HCEC 1CT (cell line): Measurements from ENCODE around the gene NRG4.
"Not testable (repeated sequence)": the region's sequence is repeated elsewhere in the genome, so short reads cannot be mapped to it uniquely, and the experiment has no call there.

Experiments
- DNase-seq: peaks from one replicate; pipeline ENCODE4 v3.0.0-alpha.2; 2017

The NRG4 gene, protein sequence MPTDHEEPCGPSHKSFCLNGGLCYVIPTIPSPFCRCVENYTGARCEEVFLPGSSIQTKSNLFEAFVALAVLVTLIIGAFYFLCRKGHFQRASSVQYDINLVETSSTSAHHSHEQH

DNA sequence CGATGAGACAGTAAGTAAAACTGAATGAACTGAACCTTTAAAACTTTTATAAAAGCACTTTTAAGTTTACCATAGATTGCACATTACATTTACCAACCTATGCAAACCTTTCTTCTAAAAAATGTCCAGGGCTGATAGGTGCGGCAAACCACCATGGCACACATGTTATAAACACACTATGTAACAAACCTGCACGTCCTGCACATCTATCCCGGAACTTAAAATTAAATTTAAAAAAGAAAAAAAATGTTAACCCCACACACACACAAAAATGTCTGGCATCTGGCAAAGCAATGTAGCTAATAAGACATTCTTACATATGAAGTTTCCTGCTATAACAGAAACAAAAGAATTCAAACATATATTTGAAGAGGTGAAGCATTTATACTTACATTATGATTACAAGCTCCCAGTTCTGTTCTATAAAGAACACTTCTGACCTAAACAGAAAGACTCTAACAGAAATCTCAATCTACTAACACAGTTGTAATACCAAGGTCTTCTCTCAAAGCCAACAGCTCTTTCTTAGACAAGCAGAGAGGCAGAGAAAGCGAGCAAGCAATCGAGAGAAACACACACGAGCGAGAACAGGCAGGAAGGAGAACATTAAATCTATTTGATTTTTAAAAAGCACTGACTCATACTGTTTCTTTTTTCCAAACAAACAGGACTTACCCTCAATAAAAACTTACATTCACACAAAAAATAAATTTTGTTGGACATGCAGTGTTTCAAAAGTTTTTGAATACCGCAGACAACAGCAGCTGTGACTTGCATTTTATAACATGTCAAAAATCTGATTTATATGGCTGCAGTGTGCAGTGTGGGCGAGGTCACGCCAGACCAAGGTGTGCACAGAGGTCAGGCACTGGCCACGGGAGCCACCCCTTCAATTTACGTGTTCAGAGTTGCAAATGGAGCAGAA, at the start of gene NRG4:
NRG4 (minus strand) TSS at position 798 of the 925 bp plus-strand sequence. CDS start 1,194 bp downstream, outside the sequence.
- peak; percentile 1 for DNase-seq

DNA sequence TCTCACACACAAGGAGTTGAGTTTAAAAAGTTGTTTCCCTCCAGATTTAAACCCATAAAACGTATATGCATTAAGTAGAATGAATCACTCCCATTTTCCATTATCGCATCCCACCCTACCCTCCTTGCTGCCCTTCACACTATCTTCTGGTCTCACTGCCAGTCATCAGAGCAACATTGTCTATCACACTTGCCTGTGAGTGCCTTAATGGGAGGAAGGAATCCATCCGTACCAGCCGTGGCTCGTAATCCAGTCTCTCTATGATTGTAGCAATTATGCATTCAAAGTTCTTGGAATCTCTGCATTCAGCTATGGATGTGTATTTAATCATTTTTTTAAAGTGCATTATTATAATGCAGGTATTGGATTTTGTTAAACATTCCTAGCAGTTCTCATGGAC, 49.5 kb upstream of the NRG4 start:
- no peak for DNase-seq

DNA sequence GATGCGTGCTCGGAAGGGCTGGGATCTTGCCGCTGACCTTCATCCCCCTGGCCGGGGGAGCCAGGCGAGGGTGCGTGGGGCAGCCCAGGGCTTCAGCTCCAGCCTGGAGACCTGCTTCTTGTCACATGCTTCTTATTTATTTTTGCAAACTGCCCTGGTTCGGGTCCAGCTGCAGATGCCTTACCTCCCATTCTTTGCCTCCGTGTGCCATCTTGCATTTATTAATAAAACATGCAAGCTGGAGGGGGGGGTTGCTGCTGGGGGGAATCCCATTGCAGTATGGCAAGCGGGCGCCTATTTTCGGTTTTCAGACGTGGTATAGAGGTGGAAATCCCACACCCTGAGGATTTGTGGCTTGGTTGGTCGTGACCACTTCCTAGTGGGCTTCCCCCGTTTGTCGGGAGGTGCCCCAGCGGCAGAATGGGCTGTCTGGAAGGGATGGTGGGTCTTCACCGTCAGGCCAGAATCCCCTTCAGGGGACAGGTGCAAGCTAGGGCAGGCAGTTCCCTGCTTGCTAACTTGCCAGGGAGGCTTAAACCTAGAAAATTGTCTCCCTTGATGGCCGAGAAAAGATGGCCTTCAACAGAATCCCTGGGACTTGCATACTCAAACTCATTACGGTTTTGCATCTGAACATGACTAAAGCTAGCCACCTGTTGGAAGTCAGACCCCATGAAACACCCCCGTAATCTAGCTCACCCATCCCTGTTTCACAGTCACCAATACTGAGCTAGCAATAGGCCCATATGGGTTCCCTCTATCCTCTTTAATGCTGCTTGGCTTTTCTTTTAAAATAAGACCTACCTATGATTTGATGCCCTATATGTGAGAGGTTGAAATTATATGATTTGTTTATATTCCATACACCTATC, 48.1 kb upstream of the NRG4 start:
- DNase-seq = no peak

DNA sequence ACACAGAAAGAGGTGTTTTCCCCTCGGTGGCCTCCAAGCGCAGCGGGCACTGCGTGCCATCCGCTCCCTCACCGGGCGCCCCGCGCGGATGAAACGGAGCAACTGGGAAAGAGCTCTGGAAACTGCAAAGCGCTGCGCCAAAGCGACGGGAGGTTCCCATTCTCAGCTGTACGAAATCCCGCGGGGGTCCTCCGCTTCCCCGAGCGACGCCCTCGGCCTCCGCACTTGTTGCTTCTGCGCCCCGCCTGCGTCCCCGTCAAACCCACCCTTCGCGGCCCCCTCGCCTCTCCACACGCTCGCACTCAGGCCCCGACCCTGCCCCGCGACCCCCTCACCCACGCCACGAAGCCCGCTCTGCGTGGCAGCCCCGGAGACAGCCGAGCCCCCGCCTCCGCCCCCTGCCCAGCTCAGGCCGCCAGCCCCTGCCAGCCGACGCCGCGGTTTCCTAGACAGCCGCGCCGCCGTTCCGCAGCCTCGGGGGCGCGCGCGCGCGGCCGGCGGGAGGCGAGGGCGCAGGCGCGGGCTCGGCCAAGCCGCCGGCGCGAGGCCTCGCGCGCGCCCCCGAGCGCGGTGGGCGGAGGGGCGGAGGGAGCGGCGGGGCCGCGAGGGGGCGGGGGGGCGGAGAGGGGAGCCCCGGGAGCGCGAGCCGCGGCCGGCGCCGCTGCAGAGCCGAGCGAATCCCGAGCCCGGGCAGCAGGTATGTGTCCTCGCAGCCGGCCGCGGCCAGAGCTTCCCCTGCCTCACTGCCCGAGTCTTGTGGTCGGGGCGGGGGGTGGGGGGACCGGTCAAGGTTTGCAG, 47.3 kb upstream of the NRG4 start, which contains the start of gene TMEM266:
TMEM266 (plus strand) TSS at position 666 of the 798 bp plus-strand sequence. CDS start 74,279 bp downstream, outside the sequence.
- DNase-seq = no peak

DNA sequence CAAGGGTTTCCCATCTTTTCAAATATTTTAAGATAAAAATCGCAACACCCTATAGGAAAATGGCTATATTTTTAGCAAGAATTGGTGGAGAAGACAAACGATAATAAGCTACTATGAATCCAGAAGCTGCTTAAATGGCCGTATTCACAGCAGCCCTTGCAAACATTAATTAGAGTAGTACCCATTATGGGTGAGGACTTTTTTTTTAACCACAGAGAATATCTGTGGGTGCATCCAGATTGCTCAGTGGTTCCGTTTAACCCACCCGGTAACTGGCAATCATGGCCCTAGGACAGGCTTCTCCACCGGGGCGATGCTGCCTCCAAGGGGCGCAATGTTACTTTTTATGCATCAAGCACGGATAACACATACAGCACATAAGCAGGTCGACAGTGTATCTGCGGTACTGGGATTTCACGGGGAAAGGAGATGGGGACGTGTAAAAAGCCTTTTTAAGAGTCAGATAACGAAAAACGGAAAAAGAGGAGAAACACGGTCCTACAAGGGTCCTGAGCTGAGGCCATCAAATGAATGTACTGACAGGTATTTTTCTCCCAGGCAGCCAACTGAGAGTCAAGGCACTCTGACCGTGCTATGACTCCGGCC, 46.6 kb upstream of the NRG4 start:
- no peak for DNase-seq

DNA sequence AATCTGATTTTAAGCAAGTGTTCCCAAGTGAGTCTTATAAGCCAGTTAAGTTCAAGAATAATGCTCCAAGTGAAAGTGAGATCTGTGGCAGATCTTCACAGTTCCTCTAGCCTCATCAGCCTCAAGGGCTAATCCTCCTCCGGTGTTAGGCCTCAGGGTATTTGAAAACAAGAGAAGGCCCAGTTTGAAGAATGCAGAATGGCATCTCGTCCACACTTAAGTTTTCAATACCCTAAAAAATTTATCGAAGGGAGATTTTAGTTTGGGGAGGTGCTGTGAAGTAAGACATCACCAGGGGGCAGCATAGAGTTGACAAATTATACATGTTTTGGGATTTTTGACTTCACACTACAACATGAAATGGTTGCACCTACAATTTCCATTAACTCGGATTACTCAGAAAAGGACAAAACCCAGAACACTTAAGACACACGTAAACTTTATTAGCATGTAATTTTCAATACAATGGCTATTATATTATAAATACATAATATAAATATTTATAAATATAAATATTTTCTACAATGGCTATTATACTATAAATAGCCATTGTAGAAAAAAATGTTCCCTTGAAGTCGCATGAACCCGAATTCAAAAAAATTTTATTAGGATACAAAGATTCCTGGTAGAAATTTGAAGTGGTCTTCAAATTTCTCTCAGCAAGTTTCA, 45.2 kb upstream of the NRG4 start:
- peak; percentile 24 for DNase-seq

DNA sequence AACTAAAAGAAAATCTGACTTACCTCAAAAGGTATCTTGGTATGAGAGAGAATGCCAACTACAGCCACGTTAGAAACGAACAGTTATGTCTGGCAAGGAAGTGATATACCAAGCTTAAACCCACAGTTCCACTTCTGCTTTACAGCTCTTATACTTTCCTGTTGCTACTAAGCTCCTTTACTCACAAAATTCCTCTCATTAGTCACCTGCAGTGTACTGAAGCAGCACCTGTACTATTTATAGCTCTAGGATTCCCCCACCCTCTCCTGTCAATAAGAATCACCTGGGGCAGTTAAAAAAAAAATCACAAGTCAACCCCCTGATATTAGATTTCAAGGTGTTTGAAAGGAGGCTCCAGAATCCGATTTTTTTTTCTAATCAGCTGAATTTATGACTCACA, 44.7 kb upstream of the NRG4 start:
- DNase-seq = no peak

DNA sequence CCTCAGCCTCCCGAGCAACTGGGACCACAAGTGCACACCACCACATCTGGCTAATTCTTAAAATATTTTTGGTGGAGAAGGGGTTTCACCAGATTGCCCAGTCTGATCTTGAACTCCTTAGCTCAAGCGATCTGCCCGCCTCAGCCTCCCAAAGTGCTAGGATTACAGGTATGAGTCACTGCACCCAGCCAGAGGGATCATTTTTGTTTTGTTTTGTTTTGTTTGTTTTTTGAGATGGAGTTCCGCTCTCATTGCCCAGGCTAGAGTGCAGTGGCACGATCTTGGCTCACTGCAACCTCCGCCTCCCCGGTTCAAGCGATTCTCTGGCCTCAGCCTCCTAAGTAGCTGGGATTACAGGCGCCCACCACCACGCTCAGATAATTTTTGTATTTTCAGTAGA, 42.0 kb upstream of the NRG4 start:
- DNase-seq = not testable (repeated sequence)

DNA sequence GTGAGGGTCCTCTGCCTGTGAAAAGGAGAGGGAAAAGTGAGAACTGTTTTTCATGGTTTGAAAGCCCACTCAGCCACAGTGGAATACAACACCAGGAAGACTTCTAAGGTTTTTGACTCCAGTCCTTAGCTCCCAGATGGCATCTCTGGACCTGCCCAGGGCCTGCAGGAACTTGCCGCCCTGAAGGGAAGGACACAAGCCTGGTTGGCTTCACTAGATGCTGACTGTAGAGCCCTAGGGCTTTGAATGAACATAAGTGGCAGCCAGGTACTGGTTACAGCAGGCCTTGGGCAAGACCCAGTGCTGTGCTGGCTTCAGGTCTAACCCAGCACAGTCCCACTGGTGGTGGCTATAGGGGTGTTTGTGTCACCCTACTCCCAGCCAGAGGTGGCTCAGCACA, 26.3 kb upstream of the NRG4 start:
- DNase-seq = no peak

DNA sequence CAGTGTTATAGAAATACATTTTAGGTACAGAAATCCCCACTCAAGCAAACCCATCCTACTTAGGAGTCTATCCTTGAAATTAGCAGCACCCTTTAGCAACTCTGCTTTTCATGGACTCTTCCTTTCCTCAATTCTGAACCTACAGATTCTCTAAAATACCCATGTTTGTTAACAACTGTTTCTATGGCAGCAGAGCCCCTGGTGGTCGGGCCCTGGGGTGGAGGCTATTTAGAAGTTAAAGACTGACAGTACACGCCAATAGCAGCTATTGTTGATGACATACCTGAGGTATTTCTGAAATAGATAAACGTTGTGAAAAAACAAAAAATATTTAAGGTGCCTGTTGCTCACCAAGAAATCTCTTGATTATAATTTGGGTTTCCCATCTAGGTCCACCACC, 23.4 kb upstream of the NRG4 start:
- no peak for DNase-seq

DNA sequence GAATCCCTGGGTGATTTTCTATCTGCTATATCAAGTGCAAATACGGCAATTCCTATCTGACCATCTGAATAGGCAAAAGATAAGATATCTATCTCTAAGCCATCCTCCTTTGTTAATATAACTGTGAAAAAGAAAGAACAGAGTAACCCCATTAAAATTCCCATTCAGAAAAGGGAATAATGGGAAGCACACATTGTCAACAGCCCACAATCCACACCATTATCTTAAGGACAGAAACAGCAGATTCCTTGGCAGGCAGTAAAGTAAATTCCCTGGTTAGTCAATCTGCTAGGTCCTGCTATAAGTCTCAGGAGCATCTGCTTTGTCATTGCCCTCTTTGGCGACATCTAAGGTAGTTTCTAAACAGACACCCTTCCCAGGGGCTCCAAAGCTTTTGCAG, 21.9 kb upstream of the NRG4 start:
- DNase-seq = no peak

DNA sequence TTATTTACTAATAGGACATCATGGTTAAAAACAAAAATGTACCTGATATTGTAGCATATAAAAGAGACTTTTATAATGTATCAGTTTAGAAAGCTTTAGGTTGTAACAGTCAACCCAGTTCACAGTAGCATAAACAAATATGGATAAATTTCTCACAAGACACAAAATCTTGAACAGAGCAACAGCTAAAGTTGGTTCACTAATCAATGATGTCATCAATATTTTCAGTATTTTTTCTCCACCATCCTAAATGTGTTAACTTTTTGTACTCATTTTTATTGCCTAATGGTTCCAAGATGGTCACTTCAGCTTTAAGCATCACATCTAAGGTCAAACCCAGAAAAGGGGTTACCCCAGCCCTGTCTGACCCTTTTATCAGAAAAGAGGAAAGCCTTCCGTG, 21.2 kb upstream of the NRG4 start:
- DNase-seq = no peak

DNA sequence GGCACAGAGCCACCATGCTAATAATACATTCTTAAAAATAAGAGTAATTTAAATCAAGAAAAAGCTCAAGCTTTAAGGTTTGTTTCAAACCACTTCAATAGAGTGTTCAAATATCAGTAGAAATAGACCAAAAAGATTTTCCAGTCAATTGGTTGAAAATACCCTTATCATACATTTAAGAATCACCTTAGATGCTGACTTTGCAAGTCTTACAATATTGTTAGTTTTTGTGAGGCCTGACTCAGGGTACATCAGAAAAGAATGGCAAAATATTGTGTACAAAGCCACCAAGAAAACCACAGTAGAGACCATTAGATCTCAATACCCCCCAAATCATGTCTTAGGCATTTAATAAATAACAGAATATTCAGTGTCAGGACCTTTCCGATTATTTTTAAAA, 19.8 kb upstream of the NRG4 start:
- DNase-seq = no peak

DNA sequence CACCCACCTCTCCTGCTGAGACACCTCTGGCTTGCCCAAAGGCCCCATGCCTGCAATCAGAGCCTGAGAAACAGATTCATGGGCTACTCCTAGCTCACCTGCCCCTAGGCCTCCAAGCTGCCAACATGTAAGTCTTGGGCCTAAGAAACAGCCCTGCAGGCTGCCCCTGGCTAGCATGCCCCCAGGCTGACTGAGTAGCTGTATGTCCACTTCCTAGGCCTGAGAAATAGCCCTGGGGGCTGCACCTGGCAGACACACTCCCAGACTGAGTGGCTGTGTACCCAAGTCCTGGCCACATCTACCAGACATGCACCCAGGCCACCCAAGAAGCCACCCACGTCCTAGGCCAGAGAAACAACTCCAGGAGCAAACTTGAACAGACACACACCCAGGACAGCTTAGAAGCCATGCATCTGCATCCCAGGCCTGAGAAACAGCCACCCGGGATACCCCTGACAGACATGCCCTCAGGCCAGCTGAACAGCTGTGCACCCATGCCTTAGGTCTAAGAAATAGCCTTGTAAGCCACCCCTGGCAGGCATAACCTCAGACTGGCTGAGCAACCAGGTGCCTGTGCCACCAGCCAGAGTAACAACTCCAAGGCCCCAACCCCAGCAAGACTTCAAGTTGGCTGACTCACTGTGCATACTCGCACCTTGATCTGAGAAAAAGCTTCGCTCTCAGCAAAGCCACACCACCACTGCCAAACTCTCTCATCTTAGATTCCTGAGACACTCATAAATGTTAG, 12.0 kb upstream of the NRG4 start:
- no peak for DNase-seq

DNA sequence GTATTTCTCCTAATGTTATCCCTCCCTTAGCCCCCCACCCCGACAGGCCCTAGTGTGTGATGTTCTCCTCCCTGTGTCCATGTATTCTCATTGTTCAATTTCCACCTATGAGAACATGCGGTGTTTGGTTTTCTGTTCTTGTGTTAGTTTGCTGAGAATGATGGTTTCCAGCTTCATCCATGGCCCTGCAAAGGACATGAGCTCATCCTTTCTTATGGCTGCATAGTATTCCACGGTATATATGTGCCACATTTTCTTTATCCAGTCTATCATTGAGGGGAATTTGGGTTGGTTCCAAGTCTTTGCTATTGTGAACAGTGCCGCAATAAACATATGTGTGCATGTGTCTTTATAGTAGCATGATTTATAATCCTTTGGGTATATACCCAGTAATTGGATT, 1.2 kb upstream of the NRG4 start:
- not testable (repeated sequence) for DNase-seq

DNA sequence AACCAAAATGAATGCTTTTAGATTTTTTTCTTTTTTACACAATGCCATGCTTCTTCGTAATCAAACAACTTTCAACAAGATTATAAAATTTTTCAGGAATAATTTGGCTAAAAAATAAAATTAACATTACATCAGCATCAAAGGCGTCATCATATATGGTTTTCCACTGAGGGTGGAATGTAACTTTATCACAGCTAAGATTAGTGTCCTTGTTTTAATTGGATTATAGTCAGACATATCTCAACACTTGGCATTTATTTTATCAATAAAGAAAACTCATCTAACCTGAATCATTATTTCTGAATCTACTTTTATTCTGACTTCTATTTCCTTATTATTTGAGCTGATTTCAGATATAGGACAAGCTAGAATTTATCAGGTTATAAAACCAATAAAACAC, 1.6 kb downstream of the NRG4 start:
- DNase-seq = no peak

DNA sequence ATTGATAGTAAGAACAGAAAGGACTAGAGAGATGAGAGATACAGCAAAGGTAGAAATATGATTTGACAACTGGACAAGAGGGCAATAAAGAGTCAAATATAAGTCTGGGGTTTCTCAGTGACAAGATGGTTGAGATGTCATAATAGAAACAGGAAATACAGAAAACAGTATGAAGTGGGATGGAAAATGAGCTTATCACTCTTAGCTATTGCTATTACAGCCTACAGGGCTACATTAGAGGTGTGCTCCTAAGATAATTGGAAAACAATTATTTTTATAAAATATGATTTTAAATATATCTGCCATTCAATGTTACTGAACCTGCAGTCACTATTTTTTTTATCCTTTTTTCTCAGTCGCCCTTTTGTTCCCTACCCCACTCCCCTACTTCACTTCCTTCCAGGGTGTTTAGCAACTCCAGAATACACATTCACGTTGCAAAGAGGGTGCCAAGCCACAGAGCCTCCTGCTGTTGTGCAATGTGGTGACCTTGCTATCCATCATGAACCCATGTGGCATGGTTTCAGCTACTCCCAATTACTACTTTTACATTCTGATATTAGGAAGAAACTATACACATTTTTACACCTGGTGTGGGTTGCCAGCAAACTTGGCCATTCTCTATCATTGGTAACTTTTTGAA, 6.0 kb downstream of the NRG4 start:
- peak; percentile 39 for DNase-seq

DNA sequence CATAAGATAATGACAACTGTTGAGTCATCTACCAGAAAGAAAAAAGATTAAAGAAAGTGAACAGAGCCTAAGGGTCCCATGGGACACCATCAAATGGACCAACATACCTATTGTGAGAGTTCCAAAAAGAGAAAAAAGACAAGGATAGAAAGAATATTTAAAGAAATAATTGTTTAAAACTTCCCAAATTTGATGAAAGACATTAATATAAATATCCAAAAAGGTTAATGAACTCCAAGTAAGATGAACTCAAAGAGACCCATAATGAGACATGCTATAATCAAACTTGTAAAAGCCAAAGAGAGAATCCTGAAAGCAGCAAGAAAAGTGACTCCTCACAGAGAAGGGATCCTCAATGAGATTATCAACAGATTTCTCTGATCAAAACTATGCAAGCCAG, 8.9 kb downstream of the NRG4 start:
- DNase-seq = no peak

DNA sequence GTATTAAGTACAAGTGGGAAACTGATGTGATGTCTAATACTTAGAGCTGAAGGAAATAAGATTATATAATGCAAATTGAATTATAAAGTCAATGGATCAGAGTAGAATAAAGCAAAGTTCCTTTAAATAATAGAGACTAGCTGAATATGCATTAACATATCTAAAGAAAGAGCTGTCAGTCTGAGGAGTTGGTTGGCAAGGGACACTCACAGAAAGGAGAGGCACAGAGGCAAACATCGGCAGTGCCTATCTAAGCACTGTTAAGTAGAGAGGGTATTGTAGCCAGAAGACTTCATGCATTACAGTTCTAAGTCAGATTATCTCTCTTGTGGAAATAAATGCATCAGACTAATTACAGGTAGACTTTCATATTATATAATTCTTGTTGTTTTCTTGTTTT, 16.6 kb downstream of the NRG4 start:
- no peak for DNase-seq

DNA sequence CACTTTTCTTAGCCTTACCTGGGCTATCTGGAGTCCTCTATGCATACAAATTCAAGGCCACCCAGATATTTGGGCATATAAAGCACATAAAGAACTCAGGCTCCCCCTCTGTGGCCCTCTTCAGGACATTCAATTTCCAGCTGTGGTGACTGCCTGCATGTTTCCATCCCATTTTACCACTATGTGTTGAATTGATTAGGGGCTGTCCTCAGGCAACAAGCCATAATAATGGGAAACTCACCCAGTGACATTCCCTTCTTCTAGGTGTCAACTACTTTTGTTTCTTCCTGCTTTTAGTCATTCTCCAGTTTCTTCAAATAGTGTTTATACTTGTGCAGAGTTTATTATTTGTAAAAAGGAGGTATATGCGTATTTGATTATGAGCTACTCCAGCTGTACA, 18.0 kb downstream of the NRG4 start:
- DNase-seq = no peak
